HepG2 (cell line): ENCODE results near the gene ATXN7L3. TPM values are rescaled to one million over a fixed set of nuclear protein-coding genes. Genes with fewer than 3 reads are reported as not detected.

Source experiments
- BRCA1 ChIP-seq: sonication (generic); formaldehyde crosslinking; IDR thresholded peaks from 2 replicates; pipeline ENCODE4 v1.4.0; 2020; ENCODE audit warnings: missing genetic modification reagents
- GABPA ChIP-seq, 2 experiments: IDR thresholded peaks; 2 replicates each; pipeline ENCODE4 v1.6.1; 2011 to 2016; ENCODE audit warnings: low read depth in 2 of 2, low read length in 1 of 2, missing biosample characterization in 1 of 2, missing genetic modification characterization in 1 of 2
- MAFG ChIP-seq: sonication (generic); formaldehyde crosslinking; IDR thresholded peaks from 2 replicates; pipeline ENCODE4 v1.5.1; 2020; ENCODE audit warnings: mild to moderate bottlenecking, missing genetic modification reagents
- MED13 ChIP-seq: sonication (generic); formaldehyde crosslinking; IDR thresholded peaks from 2 replicates; pipeline ENCODE4 v1.5.0; 2020; ENCODE audit warnings: missing genetic modification reagents
- PATZ1 ChIP-seq: sonication (generic); formaldehyde crosslinking; IDR thresholded peaks from 2 replicates; pipeline ENCODE4 v1.4.0; 2020; ENCODE audit warnings: missing genetic modification reagents
- RFXANK ChIP-seq: IDR thresholded peaks from 2 replicates; pipeline ENCODE4 v1.6.1; 2016
- RXRA ChIP-seq: sonication (generic); formaldehyde crosslinking; IDR thresholded peaks from 2 replicates; pipeline ENCODE4 v1.5.1; 2020; ENCODE audit warnings: missing genetic modification reagents
- SALL2 ChIP-seq: sonication (generic); formaldehyde crosslinking; IDR thresholded peaks from 2 replicates; pipeline ENCODE4 v1.8.1; 2023; ENCODE audit warnings: mild to moderate bottlenecking, missing genetic modification reagents, inconsistent platforms
- ZBTB7A ChIP-seq: sonication (generic); formaldehyde crosslinking; IDR thresholded peaks from 2 replicates; pipeline ENCODE4 v1.8.0; 2022; ENCODE audit warnings: mild to moderate bottlenecking, missing genetic modification reagents
- ZNF678 ChIP-seq: sonication (generic); formaldehyde crosslinking; IDR thresholded peaks from 2 replicates; pipeline ENCODE4 v1.4.0; 2020; ENCODE audit warnings: mild to moderate bottlenecking, missing genetic modification reagents
- ZNF75D ChIP-seq: sonication (generic); formaldehyde crosslinking; IDR thresholded peaks from 2 replicates; pipeline ENCODE4 v1.8.1; 2023; ENCODE audit warnings: missing genetic modification reagents, mild to moderate bottlenecking, borderline replicate concordance
- ZNF879 ChIP-seq: sonication (generic); formaldehyde crosslinking; IDR thresholded peaks from 2 replicates; pipeline ENCODE4 v1.8.1; 2023; ENCODE audit warnings: missing genetic modification reagents
- polyA plus RNA-seq, 8 experiments: library from polyadenylated mRNA; depleted of rRNA in 3 of 8; stranded (reverse) in 7 of 8; unstranded in 1 of 8; fragments of >200 nt; fragmentation: Illumina TruSeq in 4 of 8; extraction: Trizol in 4 of 8; gene quantifications; 2 replicates each; pipeline versions ENCODE4 v1.2.1 to v1.2.3, GENCODE V29; 2011 to 2016; ENCODE audit warnings: low read depth in 4 of 8, missing spikeins in 1 of 8, mixed read lengths in 1 of 8; ENCODE audit not compliant: insufficient read depth in 1 of 8
- total RNA-seq, 5 experiments: library from RNA; depleted of rRNA; stranded (reverse); fragments of >200 nt; fragmentation: Illumina TruSeq; extraction: Trizol; gene quantifications; 2 replicates each; pipeline ENCODE4 v1.2.3, GENCODE V29; 2016; ENCODE audit warnings: low read depth in 1 of 5
- TF ChIP-seq, protein P1 (sequence below): sonication (generic); formaldehyde crosslinking; IDR thresholded peaks from 2 replicates; pipeline ENCODE4 v1.5.0; 2020; ENCODE audit warnings: mild to moderate bottlenecking, missing genetic modification reagents, borderline replicate concordance
- TF ChIP-seq, protein P2 (sequence below): sonication (generic); formaldehyde crosslinking; IDR thresholded peaks from 2 replicates; pipeline ENCODE4 v1.4.0; 2020; ENCODE audit warnings: mild to moderate bottlenecking, missing genetic modification reagents
- TF ChIP-seq, protein P3 (sequence below): sonication (generic); formaldehyde crosslinking; IDR thresholded peaks from 2 replicates; pipeline ENCODE4 v1.4.0; 2020; ENCODE audit warnings: mild to moderate bottlenecking, missing genetic modification reagents

Gene ATXN7L3
- total and polyA plus RNA-seq, 2 of the 13 experiments (the other 11 are each of a cell fraction or from before 2014, with no cell fraction given) = 44.5 to 59.1 TPM

- TF ChIP-seq, protein P1, sequence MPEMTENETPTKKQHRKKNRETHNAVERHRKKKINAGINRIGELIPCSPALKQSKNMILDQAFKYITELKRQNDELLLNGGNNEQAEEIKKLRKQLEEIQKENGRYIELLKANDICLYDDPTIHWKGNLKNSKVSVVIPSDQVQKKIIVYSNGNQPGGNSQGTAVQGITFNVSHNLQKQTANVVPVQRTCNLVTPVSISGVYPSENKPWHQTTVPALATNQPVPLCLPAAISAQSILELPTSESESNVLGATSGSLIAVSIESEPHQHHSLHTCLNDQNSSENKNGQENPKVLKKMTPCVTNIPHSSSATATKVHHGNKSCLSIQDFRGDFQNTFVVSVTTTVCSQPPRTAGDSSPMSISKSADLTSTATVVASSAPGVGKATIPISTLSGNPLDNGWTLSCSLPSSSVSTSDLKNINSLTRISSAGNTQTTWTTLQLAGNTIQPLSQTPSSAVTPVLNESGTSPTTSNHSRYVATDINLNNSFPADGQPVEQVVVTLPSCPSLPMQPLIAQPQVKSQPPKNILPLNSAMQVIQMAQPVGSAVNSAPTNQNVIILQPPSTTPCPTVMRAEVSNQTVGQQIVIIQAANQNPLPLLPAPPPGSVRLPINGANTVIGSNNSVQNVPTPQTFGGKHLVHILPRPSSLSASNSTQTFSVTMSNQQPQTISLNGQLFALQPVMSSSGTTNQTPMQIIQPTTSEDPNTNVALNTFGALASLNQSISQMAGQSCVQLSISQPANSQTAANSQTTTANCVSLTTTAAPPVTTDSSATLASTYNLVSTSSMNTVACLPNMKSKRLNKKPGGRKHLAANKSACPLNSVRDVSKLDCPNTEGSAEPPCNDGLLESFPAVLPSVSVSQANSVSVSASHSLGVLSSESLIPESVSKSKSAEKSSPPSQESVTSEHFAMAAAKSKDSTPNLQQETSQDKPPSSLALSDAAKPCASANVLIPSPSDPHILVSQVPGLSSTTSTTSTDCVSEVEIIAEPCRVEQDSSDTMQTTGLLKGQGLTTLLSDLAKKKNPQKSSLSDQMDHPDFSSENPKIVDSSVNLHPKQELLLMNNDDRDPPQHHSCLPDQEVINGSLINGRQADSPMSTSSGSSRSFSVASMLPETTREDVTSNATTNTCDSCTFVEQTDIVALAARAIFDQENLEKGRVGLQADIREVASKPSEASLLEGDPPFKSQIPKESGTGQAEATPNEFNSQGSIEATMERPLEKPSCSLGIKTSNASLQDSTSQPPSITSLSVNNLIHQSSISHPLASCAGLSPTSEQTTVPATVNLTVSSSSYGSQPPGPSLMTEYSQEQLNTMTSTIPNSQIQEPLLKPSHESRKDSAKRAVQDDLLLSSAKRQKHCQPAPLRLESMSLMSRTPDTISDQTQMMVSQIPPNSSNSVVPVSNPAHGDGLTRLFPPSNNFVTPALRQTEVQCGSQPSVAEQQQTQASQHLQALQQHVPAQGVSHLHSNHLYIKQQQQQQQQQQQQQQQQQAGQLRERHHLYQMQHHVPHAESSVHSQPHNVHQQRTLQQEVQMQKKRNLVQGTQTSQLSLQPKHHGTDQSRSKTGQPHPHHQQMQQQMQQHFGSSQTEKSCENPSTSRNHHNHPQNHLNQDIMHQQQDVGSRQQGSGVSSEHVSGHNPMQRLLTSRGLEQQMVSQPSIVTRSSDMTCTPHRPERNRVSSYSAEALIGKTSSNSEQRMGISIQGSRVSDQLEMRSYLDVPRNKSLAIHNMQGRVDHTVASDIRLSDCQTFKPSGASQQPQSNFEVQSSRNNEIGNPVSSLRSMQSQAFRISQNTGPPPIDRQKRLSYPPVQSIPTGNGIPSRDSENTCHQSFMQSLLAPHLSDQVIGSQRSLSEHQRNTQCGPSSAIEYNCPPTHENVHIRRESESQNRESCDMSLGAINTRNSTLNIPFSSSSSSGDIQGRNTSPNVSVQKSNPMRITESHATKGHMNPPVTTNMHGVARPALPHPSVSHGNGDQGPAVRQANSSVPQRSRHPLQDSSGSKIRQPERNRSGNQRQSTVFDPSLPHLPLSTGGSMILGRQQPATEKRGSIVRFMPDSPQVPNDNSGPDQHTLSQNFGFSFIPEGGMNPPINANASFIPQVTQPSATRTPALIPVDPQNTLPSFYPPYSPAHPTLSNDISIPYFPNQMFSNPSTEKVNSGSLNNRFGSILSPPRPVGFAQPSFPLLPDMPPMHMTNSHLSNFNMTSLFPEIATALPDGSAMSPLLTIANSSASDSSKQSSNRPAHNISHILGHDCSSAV (CRISPR knock-in tag) = no peak
- TF ChIP-seq BRCA1 (CRISPR knock-in tag) (no peak), MAFG (CRISPR knock-in tag) (no peak), ZNF879 (no peak), GABPA (IDR thresholded peaks at IDR 0.05; ENCODE audit: low read depth, low read length) (peak; percentile 31), GABPA (CRISPR knock-in tag; IDR thresholded peaks at IDR 0.05; ENCODE audit: low read depth) (0 out of 2 replicates have a peak, but pooled peaks have one; percentile 38), RFXANK (CRISPR knock-in tag) (no peak), MED13 (CRISPR knock-in tag) (0 out of 2 replicates have a peak, but pooled peaks have one; percentile 18), PATZ1 (CRISPR knock-in tag) (peak; percentile 60; the same call in 1 of the 2 replicates), RXRA (peak; percentile 33; the same call in 1 of the 2 replicates), ZNF678 (0 out of 2 replicates have a peak, but pooled peaks have one; percentile 46), ZNF75D (CRISPR knock-in tag) (no peak; the same call in 1 of the 2 replicates), ZBTB7A (CRISPR knock-in tag) (no peak), SALL2 (peak; percentile 54; the same call in 1 of the 2 replicates)
- TF ChIP-seq, protein P2, sequence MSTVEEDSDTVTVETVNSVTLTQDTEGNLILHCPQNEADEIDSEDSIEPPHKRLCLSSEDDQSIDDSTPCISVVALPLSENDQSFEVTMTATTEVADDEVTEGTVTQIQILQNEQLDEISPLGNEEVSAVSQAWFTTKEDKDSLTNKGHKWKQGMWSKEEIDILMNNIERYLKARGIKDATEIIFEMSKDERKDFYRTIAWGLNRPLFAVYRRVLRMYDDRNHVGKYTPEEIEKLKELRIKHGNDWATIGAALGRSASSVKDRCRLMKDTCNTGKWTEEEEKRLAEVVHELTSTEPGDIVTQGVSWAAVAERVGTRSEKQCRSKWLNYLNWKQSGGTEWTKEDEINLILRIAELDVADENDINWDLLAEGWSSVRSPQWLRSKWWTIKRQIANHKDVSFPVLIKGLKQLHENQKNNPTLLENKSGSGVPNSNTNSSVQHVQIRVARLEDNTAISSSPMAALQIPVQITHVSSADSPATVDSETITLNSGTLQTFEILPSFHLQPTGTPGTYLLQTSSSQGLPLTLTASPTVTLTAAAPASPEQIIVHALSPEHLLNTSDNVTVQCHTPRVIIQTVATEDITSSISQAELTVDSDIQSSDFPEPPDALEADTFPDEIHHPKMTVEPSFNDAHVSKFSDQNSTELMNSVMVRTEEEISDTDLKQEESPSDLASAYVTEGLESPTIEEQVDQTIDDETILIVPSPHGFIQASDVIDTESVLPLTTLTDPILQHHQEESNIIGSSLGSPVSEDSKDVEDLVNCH (CRISPR knock-in tag) = no peak
- TF ChIP-seq, protein P3, sequence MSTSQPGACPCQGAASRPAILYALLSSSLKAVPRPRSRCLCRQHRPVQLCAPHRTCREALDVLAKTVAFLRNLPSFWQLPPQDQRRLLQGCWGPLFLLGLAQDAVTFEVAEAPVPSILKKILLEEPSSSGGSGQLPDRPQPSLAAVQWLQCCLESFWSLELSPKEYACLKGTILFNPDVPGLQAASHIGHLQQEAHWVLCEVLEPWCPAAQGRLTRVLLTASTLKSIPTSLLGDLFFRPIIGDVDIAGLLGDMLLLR (CRISPR knock-in tag) = peak; percentile 43; the same call in 1 of the 2 replicates
Measured at GRCh38 chr17:44198721-44199552, 747 bp downstream of the ATXN7L3 start (continued).
